BJ (cell line): Measurements from ENCODE around the gene LRRC8A. TPM values are rescaled to one million over a fixed set of nuclear protein-coding genes. Genes with fewer than 3 reads are reported as not detected.
A peak's percentile ranks its signal among the peaks of the same experiment; 100 is the strongest.
"Not testable (repeated sequence)": the region's sequence is repeated elsewhere in the genome, so short reads cannot be mapped to it uniquely, and the experiment has no call there.

ENCODE experiments used
- CTCF ChIA-PET: fragments of 350-600 bp; formaldehyde crosslinking; extraction: SDS; loops from one replicate; lab custom pipeline; 2021; ENCODE audit warnings: antibody characterized with exemption, inconsistent platforms; lab: Yijun Ruan, JAX
- POLR2A ChIA-PET: fragments of 300-600 bp; sonication (Branson Sonifier 250); formaldehyde crosslinking; extraction: SDS; loops from one replicate; lab custom pipeline; 2021; ENCODE audit warnings: antibody characterized with exemption; lab: Charles Lee
- DNase-seq: peaks from one replicate; pipeline ENCODE4 v3.0.0-alpha.2; 2011; ENCODE audit warnings: low read depth
- H3K27me3 ChIP-seq: 2 replicates; pipeline ENCODE4 v1.6.0; 2011; ENCODE audit warnings: low read length; ENCODE audit not compliant: control insufficient read depth, insufficient read depth
- H3K36me3 ChIP-seq: 2 replicates; pipeline ENCODE4 v1.5.1; 2011; ENCODE audit warnings: low read length; ENCODE audit not compliant: control insufficient read depth, insufficient read depth
- H3K4me3 ChIP-seq: 2 replicates; pipeline ENCODE4 v1.5.1; 2011; ENCODE audit warnings: low read depth, mild to moderate bottlenecking, control low read depth, low read length
- polyA plus RNA-seq: library from polyadenylated mRNA; depleted of rRNA; stranded (reverse); fragments of >200 nt; gene quantifications from 2 replicates; pipeline ENCODE4 v1.2.3, GENCODE V29; 2011
- TF ChIP-seq, protein P1 (sequence below): IDR thresholded peaks from 2 replicates; pipeline ENCODE4 v1.5.1; 2011; ENCODE audit warnings: low read depth, mild to moderate bottlenecking, control low read depth, inconsistent platforms, low read length, moderate library complexity; ENCODE audit not compliant: insufficient read depth

Gene LRRC8A
- polyA plus RNA-seq, 1 experiment = 56.2 TPM

- H3K4me3 ChIP-seq = no peak overlapping the region
- no peaks in the 10 kb centered on the region for H3K27me3 ChIP-seq
- H3K36me3 ChIP-seq = no peaks in the 10 kb centered on the region; the same call in 1 of the 2 replicates
- ChIA-PET CTCF (interaction anchor here (3.0 kb wide), 1 partner anchor 13 kb away, joined by 15 read pairs; no protein-coding TSS in a partner anchor), POLR2A (no interaction called here)
- DNase-seq = no peak
- TF ChIP-seq, protein P1, sequence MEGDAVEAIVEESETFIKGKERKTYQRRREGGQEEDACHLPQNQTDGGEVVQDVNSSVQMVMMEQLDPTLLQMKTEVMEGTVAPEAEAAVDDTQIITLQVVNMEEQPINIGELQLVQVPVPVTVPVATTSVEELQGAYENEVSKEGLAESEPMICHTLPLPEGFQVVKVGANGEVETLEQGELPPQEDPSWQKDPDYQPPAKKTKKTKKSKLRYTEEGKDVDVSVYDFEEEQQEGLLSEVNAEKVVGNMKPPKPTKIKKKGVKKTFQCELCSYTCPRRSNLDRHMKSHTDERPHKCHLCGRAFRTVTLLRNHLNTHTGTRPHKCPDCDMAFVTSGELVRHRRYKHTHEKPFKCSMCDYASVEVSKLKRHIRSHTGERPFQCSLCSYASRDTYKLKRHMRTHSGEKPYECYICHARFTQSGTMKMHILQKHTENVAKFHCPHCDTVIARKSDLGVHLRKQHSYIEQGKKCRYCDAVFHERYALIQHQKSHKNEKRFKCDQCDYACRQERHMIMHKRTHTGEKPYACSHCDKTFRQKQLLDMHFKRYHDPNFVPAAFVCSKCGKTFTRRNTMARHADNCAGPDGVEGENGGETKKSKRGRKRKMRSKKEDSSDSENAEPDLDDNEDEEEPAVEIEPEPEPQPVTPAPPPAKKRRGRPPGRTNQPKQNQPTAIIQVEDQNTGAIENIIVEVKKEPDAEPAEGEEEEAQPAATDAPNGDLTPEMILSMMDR = no peak
Observed at GRCh38 chr9:128940946-128941755, 59.2 kb downstream of the LRRC8A start.

GRCh38 chr9:128943832-128944620 lies 62.1 kb downstream of the LRRC8A start:
- CTCF ChIA-PET = interaction anchor here (1.7 to 3.0 kb wide), 2 partner anchors 16 kb away, joined by 6 to 15 read pairs; no protein-coding TSS in a partner anchor
- TF ChIP-seq, protein P1 = no peak
- no peaks in the 10 kb centered on the region for H3K36me3 ChIP-seq
- H3K4me3 ChIP-seq = no peak overlapping the region
- POLR2A ChIA-PET = no interaction called here
- no peak for DNase-seq
- H3K27me3 ChIP-seq = no peaks in the 10 kb centered on the region

- H3K36me3 ChIP-seq, H3K27me3 ChIP-seq, POLR2A ChIA-PET, H3K4me3 ChIP-seq, DNase-seq: not testable (repeated sequence)
- CTCF ChIA-PET = interaction anchor here (1.7 kb wide), 1 partner anchor 17 kb away, joined by 6 read pairs; no protein-coding TSS in a partner anchor
Observed at GRCh38 chr9:128944966-128945365, 63.0 kb downstream of the LRRC8A start.

- H3K4me3 ChIP-seq = no peak overlapping the region
- ChIA-PET CTCF (interaction anchor here (1.7 kb wide), 1 partner anchor 18 kb away, joined by 6 read pairs; no protein-coding TSS in a partner anchor), POLR2A (no interaction called here)
- DNase-seq = no peak
- TF ChIP-seq, protein P1 = no peak
- no peaks in the 10 kb centered on the region for H3K36me3 ChIP-seq
- no peaks in the 10 kb centered on the region for H3K27me3 ChIP-seq
Observed at GRCh38 chr9:128945798-128946501, 64.0 kb downstream of the LRRC8A start.

DNA sequence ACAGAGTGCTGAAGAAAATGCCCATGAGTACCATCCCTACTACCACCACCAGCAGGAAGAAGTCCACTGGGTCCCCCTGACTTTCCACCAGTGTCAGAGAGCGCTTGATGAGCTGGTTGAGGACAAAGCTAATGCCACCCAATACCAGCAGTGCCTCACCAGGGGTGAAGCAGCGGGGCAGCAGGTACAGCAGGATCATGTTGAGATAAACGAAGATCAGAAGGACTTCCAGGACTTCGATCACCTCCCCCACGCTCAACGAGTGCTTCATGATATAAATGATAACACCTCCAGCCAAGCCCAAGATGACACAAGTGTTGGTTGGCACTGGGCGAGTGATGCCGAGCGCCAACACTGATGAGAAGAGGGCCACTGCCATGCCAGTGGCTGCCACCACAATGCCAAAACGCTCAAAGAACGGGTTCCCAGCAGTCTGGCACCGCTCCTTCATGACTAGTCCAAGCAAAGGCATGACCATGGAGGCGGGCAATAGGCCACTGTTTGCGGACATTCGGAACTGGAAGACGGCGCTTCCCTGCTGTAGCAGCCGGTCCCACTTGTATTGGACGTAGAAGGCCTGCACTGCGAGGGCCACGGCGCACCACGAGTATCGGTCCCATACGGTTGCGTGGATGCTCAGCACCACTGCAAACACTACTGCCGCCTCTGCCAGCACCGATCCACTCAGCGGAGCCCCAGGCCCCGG lies 64.8 kb downstream of the LRRC8A start:
- CTCF ChIA-PET = no interaction called here
- DNase-seq = no peak
- H3K4me3 ChIP-seq = peak overlapping the region; percentile 82

More for the DNA sequence above, 64.8 kb downstream of the LRRC8A start:
- no peaks in the 10 kb centered on the region for H3K36me3 ChIP-seq
- POLR2A ChIA-PET = interaction anchor here (0.6 kb wide), 1 partner anchor 222 kb away, joined by 3 read pairs; no protein-coding TSS in a partner anchor
- TF ChIP-seq, protein P1 = no peak
- no peaks in the 10 kb centered on the region for H3K27me3 ChIP-seq
